Pancreas (tissue), 10 donors: ENCODE measurements around the gene YWHAB. TPM values are rescaled to one million over a fixed set of nuclear protein-coding genes. Genes with fewer than 3 reads are reported as not detected.

ENCODE experiments used
- ATAC-seq, 4 donors: fragments of 200-7000 bp; cut with Tn5 transposase; one replicate each; pipeline versions ENCODE4 v1.8.0 to v1.9.1; 2020; ENCODE audit warnings: mild to moderate bottlenecking in 4 of 4, moderate library complexity in 4 of 4
- DNase-seq, 6 donors: peaks; one replicate each; pipeline ENCODE4 v3.0.0-alpha.2; 2020
- FAIRE-seq: peaks from 2 replicates; lab custom pipeline; 2012; peaks lifted over from hg19 to GRCh38; lab: Jason Lieb, UNC
- H3K27ac ChIP-seq, 4 donors: fragments of 200-600 bp; sonication (generic); 1 replicate in 3 of 4; 2 replicates in 1 of 4; pipeline versions ENCODE4 v1.5.0 to v1.8.0; 2020
- H3K27me3 ChIP-seq, 4 donors: fragments of 200-600 bp; one replicate each; pipeline ENCODE4 v1.8.0; 2021
- H3K36me3 ChIP-seq, 3 donors: fragments of 200-600 bp; sonication (generic) in 1 of 3; one replicate each; pipeline versions ENCODE4 v1.5.0 to v1.8.0; 2020 to 2021
- H3K4me1 ChIP-seq, 3 donors: fragments of 200-600 bp; one replicate each; pipeline ENCODE4 v1.8.0; 2021
- H3K4me3 ChIP-seq, 4 donors: fragments of 200-600 bp; sonication (generic) in 2 of 4; one replicate each; pipeline versions ENCODE4 v1.5.0 to v1.8.0; 2020 to 2021
- H3K9me3 ChIP-seq, 4 donors: fragments of 200-600 bp; one replicate each; pipeline ENCODE4 v1.8.0; 2021
- WGBS, 2 donors: extraction: QIAGEN DNeasy Blood & Tissue Kit; methylation state at CpG; one replicate each; pipeline ENCODE4 v1.1.7; 2013; 5-methylcytosine and 5-hydroxymethylcytosine counted together
- intact Hi-C, 3 donors: fragments of 100-400 bp; cut with DNase I; formaldehyde crosslinking; loops; one replicate each; pipeline versions ENCODE4 v1.11.1 to v1.14.2; 2022
- polyA plus RNA-seq, 2 donors: library from polyadenylated mRNA; stranded (reverse); fragments of 200-250 nt; gene quantifications; one replicate each; pipeline ENCODE4 v1.2.3, GENCODE V29; 2013
- total RNA-seq, 6 donors: library from RNA; stranded (reverse); fragmentation: NEBNext Ultra II Directional in 4 of 6; extraction: Animal tissue kit (Norgen Biotek cat#: 25700) in 4 of 6; gene quantifications; one replicate each; pipeline versions ENCODE4 v1.2.1 to v1.2.4, GENCODE V29; 2021 to 2023
- TF ChIP-seq, protein P1 (sequence below), 4 donors: fragments of 200-600 bp; sonication (generic) in 3 of 4; IDR thresholded peaks; one replicate each; pipeline versions ENCODE4 v1.5.0 to v1.8.0; 2021; ENCODE audit warnings: antibody characterized with exemption in 4 of 4
- donor health status: healthy with polysubstance abuse.
- donor health status: DM: no; HTN: no; CAD: no; lungs with moderate emphysema.
- donor health status: DM: no; HTN: no; CAD: no.
- donor health status: control.
- donor health status: control.
- donor health status: Bipolar disorder and iron deficiency.
- donor health status: DM: yes; HTN: yes; CAD: no.
- donor health status: DM: no; HTN: no; CAD: no.
- donor health status: DM: no; HTN: no; CAD: no.
- donor health status: DM: yes; HTN: yes; CAD: no.

YWHAB gene
- total and polyA plus RNA-seq, 8 donors, result 17.9 to 87.3 (median 46.2) TPM

DNA sequence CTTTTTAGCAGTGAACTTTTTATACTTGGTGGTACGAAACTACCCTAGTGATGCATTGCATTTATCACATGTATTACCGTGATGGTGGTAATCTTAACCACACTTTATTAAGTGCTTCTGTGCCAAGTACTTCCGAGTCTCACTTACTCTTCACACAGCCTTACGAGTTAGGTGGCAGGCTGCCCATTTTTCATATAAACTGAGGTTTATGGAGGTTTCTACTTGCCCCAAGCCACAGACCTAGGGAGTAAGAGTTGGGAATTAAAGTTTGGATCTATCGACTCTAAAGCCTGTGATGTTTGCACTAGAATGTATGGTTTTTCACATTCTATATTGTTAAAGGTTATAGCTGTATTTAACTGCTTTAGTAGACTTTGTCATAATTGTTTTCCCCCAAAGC is 18.9 kb downstream of the YWHAB start:
- ATAC-seq (no peak), DNase-seq (no peak), FAIRE-seq (no peak)
- Histone ChIP-seq H3K27me3 (no peaks in the 10 kb centered on the region), H3K4me3 (no peak overlapping the region), H3K27ac (no peak overlapping the region), H3K4me1 (peaks cover 0 to 4% (median 0%) of the 10 kb centered on the region in 3 donors), H3K9me3 (no peaks in the 10 kb centered on the region), H3K36me3 (peaks cover 0 to 45% (median 6%) of the 10 kb centered on the region in 3 donors)
- TF ChIP-seq, protein P1, sequence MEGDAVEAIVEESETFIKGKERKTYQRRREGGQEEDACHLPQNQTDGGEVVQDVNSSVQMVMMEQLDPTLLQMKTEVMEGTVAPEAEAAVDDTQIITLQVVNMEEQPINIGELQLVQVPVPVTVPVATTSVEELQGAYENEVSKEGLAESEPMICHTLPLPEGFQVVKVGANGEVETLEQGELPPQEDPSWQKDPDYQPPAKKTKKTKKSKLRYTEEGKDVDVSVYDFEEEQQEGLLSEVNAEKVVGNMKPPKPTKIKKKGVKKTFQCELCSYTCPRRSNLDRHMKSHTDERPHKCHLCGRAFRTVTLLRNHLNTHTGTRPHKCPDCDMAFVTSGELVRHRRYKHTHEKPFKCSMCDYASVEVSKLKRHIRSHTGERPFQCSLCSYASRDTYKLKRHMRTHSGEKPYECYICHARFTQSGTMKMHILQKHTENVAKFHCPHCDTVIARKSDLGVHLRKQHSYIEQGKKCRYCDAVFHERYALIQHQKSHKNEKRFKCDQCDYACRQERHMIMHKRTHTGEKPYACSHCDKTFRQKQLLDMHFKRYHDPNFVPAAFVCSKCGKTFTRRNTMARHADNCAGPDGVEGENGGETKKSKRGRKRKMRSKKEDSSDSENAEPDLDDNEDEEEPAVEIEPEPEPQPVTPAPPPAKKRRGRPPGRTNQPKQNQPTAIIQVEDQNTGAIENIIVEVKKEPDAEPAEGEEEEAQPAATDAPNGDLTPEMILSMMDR (IDR thresholded peaks at IDR 0.05), result no peak
- WGBS, 2 donors, result 79 to 80% methylated on average over 5 of the region's 5 CpGs
- intact Hi-C loops, result no loop called here

DNA sequence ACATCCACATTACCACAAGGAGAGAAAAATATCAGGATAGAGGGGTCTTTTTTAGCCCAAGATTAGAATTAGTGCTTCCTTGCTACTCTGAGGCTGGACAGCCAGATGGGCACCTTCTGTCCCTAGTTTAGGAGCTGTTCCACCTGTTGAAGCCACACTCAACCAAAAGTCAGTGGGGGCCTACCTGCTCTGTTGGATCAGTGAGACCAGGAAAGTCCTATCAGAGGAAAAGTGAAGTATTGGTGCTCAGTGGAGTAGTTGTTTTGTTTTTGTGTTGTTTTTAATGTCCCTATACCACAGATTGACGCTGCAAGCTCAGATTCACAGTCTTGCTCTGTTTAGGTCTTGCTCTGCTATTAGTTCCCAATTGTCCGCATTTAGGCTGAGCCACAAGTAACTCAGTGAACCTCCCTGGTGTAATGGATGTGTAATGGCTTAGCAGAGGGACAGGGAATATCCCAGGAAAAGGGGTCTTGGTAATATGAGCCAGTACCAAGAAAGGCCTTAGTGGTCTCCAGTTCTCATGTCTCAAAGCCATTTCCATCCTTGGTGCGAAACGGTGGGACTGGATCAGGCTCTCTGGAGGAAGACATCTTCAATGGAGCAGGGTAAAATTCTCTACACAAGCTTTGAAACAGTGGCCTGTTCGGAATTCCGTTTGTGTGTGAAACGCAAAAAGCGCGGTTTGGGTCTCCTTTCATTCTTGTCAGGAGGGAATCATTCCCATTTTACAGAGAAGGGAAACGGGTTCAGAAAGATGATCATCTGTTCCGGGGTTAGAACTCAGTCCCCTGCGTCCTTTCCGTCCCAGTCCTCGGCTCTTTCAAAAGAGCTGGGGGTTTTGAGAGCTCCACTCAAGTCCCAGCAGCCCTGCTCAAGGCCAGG is 23.7 kb downstream of the YWHAB start:
- FAIRE-seq, result no peak
- TF ChIP-seq, protein P1 (IDR thresholded peaks at IDR 0.05), result no peak
- peak overlapping the region in 2 of 4 donors; percentile 39 to 46 for H3K27ac ChIP-seq

DNA sequence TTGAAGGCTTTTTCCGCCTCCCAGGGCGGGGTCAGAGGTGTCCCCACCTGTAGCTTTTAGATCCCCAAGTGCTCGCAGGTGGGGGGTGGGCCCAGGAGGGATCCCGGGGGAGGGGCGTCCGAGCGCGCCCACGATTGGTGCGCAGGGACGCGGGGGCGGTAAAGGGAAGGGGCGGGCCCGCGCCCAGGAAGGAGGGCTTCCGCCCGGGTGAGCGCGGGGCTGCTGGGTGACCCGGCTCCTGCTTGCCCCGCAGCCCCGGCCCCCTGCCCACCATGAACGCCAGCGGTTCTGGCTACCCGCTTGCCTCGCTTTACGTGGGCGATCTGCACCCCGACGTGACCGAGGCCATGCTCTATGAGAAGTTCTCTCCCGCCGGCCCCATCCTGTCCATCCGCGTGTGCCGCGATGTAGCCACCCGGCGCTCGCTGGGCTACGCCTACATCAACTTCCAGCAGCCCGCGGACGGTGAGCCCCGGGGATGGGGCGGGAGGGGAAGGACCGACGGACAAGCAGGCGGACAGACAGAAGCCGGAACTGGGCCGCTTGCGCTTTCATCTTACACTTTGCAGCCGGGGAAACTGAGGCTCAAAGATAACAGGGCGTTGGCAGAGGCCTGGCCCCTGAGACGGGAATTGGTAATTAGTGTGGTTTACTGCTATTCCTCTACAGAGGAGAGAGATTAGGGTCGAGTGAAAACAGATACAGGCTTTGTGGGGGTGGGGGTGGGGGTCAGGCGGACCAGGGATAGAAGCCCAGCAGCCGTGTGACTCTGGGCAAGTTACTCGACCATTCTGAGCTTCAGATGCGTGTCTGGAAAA is 24.6 kb downstream of the YWHAB start, which contains the start of gene PABPC1L:
PABPC1L (plus strand) TSS at position 189 of the 818 bp plus-strand sequence; CDS start at position 273, 84 bp downstream.
- H3K4me1 ChIP-seq, result peaks cover 0 to 6% (median 0%) of the 10 kb centered on the region in 3 donors
- H3K4me3 ChIP-seq, result peak within 1 kb of the TSS; percentile 50 to 95 (median 77)
- no peaks in the 10 kb centered on the region for H3K27me3 ChIP-seq
- H3K27ac ChIP-seq, result peak within 1 kb of the TSS in 2 of 4 donors; percentile 39 to 46
- WGBS, 2 donors, result 1% methylated on average over 54 to 61 of the region's 61 CpGs
- H3K36me3 ChIP-seq, result peaks cover 0 to 26% (median 7%) of the 10 kb centered on the region in 3 donors
- ATAC-seq (peak; percentile 90 to 97 (median 94)), DNase-seq (peak; percentile 76 to 89 (median 84)), FAIRE-seq (no peak)
- no peaks in the 10 kb centered on the region for H3K9me3 ChIP-seq
- intact Hi-C loops, result no loop called here
- TF ChIP-seq, protein P1 (IDR thresholded peaks at IDR 0.05), result no peak

More for the DNA sequence above, 23.7 kb downstream of the YWHAB start:
- intact Hi-C loops, result no loop called here
- DNase-seq (no peak), ATAC-seq (no peak)
- Histone ChIP-seq H3K4me3 (peak overlapping the region in 3 of 4 donors; percentile 50 to 94 (median 60)), H3K9me3 (no peaks in the 10 kb centered on the region), H3K4me1 (peaks cover 0 to 6% (median 0%) of the 10 kb centered on the region in 3 donors), H3K27me3 (no peaks in the 10 kb centered on the region), H3K36me3 (peaks cover 0 to 35% (median 12%) of the 10 kb centered on the region in 3 donors)
- WGBS, 2 donors, result 21 to 25% methylated on average over 14 of the region's 14 CpGs

DNA sequence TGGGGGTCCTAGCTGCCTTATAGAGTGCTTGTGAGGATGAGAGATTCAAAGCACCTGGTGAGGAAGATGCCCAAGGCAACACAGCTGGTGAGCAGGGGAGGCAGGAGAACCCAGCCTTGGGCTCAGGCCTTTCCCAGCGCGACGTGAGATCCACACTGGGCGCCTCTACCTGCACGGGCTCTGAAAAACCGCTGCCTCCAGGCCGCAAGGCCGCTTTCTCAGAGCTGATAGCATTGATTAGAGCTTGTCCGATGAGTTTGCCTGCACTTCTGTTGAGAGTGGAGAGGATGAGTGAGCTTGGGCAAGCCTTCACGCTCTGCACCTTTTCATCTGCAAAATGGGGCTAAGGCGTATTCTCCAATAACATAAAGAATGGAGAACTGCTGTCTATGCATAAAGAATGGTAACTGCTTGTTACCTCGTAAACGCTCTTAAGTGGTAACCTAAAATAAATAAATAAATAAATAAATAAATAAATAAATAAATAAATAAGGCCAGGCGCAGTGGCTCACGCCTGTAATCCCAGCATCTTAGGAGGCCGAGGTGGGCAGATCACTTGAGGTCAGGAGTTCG is 25.3 kb downstream of the YWHAB start:
- Histone ChIP-seq H3K27ac (no peak overlapping the region), H3K36me3 (peaks cover 0 to 19% (median 6%) of the 10 kb centered on the region in 3 donors), H3K27me3 (no peaks in the 10 kb centered on the region), H3K4me3 (peak overlapping the region in 3 of 4 donors; percentile 50 to 94 (median 60)), H3K9me3 (no peaks in the 10 kb centered on the region), H3K4me1 (peaks cover 0 to 6% (median 0%) of the 10 kb centered on the region in 3 donors)
- ATAC-seq, result peak in 3 of 4 donors; percentile 5 to 19 (median 16)
- WGBS, 2 donors, result 54 to 57% methylated on average over 17 of the region's 17 CpGs
- no peak for FAIRE-seq
- TF ChIP-seq, protein P1 (IDR thresholded peaks at IDR 0.05), result no peak
- peak in 1 of 6 donors; percentile 59 for DNase-seq
- intact Hi-C loops, result no loop called here
